Activated CD4-positive, alpha-beta T cell treated with anti-CD3 and anti-CD28 coated beads for 1 hour (primary cell): ENCODE measurements around the gene STRBP.
"Not testable (repeated sequence)": the region's sequence is repeated elsewhere in the genome, so short reads cannot be mapped to it uniquely, and the experiment has no call there.

Experiments used
- DNase-seq: peaks from one replicate; pipeline ENCODE4 v3.0.0-alpha.2; 2020

STRBP gene

DNA sequence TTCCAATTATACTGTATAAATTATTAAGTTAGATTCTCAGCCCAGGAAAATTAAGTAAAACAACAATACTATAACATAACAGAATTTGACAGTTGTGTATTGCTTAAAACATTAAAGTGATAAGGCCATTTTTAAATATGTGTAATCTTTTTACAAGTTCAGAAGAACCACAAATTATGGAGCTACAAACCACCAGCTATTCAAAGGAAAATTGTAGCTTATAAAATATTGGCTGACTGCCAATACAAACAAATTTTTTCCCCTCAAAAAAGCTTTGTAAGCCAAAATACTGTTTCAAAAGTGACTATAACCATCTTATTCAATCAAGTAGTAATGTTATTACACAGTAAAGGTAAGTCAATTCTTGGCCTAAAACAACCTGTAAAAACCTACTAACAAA is 21.9 kb downstream of the STRBP start:
- no peak for DNase-seq

DNA sequence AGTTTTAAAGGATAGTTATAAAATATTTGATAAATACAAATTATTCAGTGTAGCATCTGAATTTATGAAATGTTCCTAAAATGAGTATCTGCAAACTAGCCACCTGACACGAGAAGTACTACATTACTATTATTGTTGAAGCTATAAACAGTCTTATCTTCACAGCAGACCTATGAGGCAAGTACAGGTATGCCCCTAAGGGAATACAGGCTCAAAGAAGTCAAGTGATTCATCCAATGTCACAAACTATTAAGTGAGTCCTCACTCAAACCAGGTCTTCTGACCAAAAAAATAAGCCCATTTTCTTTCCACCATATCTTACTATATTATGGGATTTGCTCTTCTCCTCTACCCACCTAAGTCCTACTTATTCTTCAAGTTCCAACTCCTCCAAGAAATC is 28.7 kb downstream of the STRBP start:
- DNase-seq: no peak

DNA sequence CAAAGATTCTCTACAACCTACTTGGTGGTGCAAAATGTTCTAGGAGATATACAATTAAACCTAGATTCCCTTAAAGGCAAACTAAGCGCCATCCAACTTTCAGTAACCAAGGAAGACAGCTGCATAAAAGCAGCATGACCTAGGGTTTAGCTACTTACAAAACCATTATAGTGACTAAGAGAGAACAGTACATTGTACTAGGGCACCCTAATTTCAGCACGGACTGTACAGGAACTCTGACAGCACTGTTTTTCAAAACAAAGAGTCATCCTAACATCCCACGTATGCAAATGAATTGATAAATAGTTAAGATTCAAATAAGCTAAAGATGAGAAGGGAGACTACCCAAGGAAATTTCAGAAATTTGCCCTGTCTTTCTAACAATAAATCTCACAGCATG is 30.0 kb downstream of the STRBP start:
- DNase-seq: no peak

DNA sequence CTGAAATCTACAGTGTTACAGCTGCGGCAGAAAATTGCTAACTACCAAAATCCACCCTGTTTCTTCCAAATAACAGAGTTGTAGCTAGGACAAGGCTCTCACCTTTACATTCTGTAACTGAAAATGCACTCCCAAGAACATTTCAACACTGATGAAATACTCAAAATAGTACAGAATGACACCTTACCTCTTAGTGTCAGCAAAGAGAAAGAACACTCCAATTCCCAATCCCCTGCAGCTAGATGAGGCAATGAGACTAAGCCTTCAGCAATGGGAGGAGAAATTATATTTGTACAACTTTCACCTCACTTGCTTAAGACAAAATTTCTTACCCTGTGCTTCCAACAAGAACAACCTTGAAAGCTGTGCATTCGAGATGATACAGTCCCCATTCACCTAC is 31.2 kb downstream of the STRBP start:
- no peak for DNase-seq

DNA sequence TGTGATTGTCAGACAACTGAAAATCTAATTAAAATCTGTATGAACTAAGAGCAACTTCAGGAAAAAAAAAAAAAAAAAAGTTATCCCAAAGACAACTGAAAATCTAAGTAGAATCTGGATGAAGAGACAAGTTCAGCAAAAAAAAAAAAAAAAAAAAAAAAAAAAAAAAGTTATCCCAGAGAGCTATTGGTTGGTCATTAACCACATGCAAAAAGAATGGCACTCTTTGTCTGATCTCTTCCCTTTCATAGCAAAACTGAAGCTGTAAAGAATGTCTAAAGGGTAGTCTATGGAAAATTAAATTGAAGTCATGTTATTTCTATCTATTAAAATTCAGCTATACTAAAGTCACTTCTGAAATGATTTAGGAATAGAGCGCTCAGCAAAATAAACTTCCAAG is 32.9 kb downstream of the STRBP start:
- no peak for DNase-seq

DNA sequence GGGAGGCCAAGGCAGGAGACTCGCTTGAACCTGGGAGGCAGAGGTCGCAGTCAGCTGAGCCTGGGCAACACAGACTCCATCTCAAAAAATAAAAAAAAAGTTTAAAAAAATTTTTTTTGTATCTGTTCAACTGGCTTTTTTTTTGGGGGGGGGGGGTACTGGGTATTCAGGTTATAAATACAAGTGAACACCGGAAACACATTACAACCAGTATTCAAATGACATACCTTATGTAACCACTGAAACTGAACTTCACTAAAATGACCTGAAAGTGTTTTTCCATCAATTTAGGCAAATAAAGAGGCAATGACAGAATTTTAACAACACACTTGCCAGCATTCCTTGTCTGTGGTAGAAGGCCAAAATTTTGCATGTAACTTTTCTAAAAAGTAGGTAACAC is 33.5 kb downstream of the STRBP start:
- no peak for DNase-seq

DNA sequence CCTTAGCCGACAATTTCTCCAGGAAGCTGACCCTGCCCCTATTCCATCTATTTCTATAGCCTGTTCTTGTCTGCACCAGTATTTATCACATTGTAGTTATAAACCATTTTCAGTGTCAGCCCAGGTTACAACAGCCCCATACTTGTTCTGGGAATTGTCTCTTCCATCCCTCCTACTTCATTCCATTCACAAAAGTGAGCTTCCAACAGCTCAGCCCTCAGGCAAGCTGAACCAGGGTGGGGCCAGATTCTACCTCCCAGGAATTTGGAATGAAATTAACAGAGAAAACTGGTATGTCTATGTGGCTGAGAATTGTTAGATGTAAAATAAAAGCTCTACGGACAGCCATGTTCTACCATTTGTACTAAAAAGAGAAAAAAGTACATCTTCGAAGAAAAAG is 36.1 kb downstream of the STRBP start:
- no peak for DNase-seq

DNA sequence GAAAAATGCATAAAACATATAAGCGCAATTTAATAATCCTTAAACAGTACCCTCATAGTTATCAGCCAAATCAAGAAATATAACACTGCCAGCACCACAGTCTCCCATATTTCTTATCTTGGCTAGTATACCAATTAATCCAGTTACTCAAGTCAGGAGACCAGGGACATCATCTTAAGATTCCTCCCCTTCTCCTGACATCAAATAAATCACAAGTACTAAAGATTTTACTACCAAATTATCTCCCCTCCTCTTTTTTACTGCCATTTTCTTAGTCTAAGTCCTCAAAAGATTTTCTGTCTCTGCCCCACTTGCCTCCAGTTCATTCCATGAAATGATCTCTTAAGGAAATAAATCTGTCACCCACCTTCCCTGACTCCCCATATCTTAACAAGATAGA is 37.0 kb downstream of the STRBP start:
- no peak for DNase-seq

DNA sequence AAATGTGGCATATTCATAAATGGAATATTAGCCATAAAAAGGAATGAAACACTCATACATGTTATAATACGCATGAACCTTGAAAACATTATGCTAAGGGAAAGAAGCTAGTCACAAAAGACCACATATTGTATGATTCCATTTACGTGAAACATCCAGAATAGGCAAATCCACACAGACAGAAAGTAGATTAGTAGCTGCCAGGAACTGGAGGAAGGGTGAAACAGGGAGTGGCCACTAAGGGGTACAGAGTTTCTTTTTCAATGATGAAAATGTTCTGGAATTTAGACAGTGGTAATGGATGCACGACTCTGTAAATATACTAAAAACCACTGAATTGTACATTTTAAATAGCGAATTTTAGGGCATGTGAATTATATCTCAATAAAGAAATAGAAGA is 39.4 kb downstream of the STRBP start:
- no peak for DNase-seq

DNA sequence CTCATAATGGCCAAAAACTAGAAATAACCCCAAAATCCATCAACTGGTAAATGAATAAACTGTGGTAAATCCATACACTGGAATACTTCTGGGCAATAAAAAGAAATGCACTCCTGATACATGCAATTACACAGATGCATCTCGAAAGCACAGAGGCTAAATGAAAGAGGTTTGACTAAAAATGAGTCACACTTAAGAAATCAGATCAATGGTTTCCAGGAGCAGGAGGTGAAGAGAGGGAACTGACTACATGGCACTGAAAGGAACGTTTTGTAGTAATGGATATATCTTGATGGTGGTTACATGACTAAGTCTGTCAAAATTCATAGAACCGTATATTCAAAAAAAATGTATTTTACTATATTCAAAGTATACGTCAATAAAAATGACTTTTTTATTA is 42.4 kb downstream of the STRBP start:
- no peak for DNase-seq

DNA sequence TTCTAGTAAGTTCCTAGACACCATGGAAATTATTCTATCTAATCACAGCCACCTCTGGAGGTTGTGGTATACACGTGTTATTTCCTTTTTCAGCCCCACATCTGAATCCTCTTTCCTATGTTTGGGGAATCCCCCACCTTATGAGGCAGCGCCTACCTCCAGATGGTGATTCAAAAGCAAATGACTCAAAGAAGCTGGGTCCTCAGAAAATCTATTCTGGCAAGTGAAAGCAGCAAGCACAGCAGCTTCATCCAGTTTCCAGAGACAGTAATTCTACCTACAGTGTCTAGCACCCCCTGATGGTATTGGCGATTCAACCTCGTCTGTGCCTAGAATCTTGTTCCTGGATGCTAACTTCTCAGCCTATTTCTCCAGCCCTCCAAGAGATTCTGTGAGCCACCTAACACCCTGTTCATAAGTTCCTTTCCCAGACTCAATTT is 43.0 kb downstream of the STRBP start:
- peak; percentile 39 for DNase-seq

DNA sequence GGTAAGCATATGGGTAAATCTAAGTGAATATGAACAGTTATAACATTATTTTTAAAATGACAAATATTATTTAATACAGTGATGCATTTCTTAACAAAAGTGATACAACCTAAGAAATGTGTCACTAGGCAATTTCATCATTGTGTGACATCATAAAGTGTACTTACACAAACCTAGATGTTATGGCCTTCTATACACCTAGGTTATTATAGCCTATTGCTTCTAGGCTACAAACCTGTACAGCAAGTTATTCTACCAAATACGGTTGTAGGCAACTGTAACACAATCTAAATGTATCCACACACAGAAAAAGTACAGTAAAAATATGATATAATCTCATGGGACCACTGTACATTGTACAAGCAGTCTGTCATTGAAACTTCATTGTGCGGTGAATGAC is 48.3 kb downstream of the STRBP start:
- no peak for DNase-seq

DNA sequence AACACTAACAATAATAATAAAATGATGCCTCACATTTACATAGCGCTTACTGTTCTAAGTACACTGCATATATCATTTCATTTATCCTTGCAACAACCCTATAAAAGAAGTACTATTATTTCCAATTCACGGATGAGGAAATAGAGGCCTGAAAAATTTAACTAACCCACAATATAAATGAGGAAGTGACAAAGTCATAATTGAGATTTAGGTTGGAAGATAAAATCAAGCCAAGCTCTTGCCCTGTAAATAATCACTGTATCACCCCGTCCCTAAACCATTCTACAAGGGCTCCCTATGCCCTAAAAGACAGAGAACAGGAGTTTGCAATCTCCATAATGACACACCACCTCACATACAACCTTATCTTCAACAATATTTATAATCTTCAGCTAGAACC is 49.6 kb downstream of the STRBP start:
- no peak for DNase-seq

DNA sequence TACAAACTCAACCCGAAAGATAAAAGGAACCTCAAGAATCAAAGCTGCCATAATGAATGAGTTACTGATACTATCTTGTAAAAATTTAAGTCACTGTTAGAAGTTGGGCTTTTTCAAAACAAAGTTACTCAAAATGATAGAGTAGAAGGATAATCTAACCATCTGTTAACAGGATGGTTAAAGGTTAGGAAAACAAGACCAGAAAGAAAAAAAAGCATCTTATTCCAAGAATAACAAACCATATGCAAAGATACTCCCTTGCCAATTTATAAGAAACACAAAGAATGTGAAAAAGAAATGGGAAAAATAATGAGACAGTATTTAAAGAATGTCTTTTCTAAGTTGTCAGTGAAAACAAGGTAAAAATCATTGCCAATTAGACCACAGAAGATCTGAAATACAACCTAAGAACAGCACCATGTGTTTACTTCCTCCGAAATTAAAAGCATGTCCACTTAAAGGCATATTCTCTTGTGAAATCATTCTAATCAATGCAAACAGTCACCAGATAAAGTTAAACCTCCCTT is 51.2 kb downstream of the STRBP start:
- DNase-seq: no peak

DNA sequence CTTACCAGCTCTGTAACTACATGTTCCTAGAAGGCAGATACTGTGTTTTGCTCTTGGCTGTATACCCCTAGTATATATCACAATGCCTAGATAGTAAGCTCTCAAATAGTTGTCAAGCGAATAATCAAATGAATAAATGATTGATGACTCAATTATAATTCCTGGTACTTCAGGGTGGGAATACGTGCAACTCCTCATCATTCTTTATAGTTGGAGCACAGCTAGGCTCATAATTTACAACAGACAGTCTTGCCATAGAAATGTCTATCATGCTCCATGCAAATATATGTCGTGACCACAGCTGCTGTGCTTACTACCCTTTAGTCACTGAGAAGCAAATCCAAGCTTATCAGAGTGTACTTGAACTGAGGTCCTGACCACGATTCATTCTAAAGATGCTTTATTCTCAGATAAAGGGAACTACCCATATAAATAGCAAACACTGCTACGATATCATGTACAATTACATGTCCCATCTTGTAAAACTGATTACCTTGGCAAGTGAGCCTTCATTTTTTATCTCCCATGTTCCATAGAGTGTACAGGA is 52.1 kb downstream of the STRBP start:
- DNase-seq: no peak

DNA sequence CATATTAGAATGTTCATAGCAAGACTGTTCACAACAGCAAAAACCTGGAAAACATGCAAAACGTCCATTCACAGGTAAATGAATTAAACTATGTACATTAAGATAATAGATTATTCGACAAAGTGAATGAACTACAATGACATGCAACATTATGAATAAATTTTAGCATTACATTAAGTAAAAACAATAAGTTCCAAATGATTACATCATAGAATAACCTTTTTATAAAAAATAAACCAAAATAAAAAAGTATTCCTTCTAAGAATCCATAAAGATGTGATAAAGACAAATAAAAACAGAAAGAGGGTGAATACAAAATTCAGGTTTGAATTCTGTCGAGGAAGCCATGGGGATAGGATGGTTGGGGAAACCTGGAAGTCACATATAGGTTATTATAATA is 57.3 kb downstream of the STRBP start:
- no peak for DNase-seq

DNA sequence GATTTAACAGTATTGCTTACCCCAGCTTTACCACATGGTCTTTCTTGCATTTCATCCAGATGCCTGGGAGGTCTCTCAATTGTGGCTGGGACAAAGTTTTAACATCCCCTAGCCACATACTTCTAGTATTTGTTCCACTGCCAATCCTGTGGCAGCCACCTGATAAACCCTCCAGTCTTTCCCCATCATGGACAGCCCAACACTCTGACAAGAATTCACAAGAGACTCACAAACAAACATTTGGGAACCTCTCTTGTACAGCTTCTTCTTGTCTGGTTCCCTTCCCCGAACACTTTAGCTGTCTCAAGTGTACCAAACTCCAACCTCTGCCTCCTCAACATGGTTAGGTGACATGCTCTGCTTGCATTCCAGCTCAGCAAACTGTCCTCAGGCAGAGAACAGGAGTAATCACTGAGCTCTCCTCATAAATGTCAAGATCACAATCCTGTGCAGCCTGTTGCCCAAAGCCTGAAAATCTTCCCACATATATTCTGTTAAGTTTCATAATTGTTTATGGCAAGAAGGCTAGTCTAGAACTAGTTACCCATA is 59.7 kb downstream of the STRBP start:
- no peak for DNase-seq

DNA sequence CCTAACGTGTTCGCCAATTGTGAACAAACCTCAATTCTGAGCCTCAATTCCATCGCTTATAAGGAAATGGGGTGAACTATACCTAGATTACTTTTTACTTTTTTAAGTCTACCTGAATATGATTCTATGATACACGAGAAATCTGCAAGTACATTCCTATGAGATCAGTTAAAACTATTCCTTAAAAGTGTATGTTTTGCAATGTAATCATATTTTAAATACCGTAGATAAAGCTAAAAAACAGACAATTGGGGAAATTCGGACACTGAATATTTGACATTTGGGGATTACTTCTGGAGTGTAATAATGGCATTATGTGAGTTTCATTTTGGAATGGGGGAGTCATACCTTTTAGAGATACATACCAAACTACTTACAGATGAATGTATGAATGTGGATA is 62.3 kb downstream of the STRBP start:
- no peak for DNase-seq

DNA sequence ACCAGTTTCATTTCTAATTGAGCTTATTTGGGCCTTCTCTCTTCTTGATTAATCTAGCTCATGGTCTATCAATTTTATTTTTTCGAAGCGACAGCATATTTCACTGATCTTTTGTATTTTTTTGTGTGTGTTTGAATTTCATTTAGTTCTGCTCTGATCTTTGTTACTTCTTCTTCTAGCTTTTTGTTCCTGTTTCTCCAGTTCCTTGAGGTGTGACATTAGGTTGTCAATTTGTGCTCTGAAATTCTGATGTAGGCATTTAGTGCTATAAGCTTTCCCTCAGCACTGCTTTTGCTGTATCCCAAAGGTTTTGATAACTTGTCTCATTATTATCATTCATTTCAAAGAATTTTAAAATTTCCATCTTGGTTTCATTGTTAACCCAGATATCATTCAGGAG is 67.3 kb downstream of the STRBP start:
- DNase-seq: no peak

DNA sequence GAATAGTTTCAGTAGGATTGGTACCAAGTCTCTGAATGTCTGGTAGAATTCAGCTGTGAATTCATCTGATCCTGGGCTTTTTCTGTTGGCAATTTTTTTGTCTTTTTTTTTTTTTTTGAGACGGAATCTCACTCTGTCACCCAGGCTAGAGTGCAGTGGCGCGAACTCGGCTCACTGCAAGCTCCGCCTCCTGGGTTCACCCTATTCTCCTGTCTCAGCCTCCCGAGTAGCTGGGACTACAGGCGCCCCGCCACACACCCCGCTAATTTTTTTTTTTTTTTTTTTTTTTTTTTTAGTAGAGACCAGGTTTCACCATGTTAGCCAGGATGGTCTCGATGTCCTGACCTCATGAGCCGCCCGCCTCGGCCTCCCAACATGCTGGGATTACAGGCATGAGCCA is 67.9 kb downstream of the STRBP start:
- not testable (repeated sequence) for DNase-seq

DNA sequence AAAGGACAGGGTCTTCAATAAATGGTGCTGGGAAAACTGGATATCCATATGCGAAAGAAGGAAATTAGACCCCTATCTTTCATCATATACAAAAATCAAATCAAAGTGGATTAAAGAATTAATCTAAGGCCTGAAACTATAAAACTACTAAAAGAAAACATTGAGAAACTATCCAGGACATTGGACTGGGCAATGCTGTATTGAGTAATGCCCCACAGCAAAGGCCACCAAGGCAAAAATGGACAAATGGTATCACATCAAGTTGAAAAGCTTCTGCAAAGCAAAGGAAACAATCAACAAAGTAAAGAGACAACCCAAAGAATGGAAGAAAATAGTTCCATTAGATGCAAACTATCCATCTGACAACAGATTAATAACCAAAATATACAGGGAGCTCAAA is 72.3 kb downstream of the STRBP start:
- no peak for DNase-seq

DNA sequence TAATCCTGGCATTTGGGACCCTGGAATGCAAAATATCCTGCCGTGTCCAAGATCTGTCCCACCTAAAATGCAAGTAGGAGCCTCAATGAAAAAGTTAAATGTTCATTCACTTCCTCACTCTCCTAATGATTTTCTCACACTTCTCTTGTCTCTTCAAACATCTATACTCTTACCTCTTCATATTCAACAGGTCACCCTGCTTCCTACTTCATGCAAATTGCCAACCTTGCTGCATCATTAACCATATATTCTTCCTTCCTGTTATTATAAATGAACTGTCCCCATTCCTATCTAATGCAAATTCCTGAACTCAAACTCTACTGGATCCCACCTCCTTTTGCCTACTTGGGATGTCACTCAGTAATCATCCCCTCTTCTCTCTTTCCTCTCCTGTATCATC is 74.4 kb downstream of the STRBP start:
- DNase-seq: no peak

DNA sequence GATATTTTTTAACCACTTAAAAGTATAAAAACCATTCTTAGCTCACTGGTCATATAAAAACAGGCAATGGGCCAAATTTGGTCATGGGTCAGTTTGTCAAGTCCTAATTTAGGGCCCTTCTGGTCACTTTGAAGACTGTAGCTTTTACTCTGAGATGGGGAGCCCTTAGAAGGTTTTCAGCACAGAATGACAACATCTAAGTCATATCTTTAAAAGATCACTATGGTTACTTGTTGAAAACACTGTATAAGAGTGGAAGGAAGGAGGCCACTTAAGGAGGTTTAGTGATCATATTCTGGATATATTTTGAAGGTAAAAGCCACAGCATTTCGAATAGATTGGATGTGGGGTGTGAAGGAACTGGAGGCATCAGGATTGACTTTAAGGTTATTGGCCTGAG is 76.7 kb downstream of the STRBP start:
- no peak for DNase-seq

DNA sequence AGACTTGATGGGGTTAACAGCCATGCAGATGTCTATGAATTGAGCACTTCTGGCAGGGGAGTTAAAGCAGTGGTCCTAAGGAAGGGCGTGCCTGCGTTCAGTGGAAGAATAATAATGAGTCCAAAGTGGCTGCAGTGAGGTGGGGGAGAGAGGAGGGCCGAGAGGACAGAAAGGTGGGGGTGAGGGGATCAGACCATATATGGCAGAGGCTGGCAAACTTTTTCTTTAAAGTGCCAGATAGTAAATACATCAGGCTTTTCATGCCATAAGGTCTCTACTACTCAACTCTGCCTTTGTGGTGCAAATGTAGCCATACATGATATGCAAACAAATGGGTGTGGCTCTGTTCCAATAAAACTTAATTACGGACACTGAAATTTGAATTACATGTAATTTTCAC is 77.1 kb downstream of the STRBP start:
- no peak for DNase-seq

DNA sequence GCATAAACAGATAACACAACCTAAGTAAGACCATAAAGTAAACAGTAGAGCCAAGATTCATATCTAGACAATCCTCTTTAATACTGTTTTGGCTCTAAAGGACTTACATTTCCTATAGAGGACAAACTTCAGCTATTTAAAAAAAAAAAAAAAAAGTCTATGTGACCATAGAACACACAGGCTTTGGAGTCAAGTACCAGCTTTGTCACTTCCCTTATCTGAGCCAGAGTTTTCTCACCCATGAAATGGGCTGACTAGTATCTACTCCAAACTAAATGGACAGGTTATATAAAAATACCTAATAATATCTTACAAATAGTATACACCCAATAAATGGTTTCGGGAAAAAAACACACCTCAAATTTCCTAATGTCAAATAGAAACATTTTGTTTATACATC is 81.3 kb downstream of the STRBP start:
- DNase-seq: no peak
